ENCODE data around the gene MEI1.

MEI1 gene

GRCh38 chr22:41818596-41818995 is 119.3 kb downstream of the MEI1 start:
- H3K36me3 ChIP-seq (replicated peaks in 1 of 2; ENCODE audit: control insufficient read depth in 2 of 2, insufficient read depth in 2 of 2, low read length in 2 of 2), result peaks cover 21 to 56% of the 10 kb centered on the region in 2 donors
- H3K9ac ChIP-seq (ENCODE audit: low read depth, low read length, poor library complexity), result no peak overlapping the region
- no peaks in the 10 kb centered on the region for H3K79me1 ChIP-seq (ENCODE audit: low read depth, low read length)
- H2BK120ac ChIP-seq (ENCODE audit: low read depth, low read length), result no peak overlapping the region
- no peak overlapping the region for H4K91ac ChIP-seq (ENCODE audit: low read depth, low read length, poor library complexity)
- no peaks in the 10 kb centered on the region for H3K9me3 ChIP-seq (replicated peaks in 1 of 2; ENCODE audit: control insufficient read depth in 2 of 2, insufficient read depth in 1 of 2, low read depth in 1 of 2, low read length in 2 of 2)
- H2BK12ac ChIP-seq (ENCODE audit: low read length), result no peak overlapping the region
- H3K4ac ChIP-seq (ENCODE audit: low read length), result no peak overlapping the region
- H3K23ac ChIP-seq (ENCODE audit: low read depth, low read length, poor library complexity), result no peak overlapping the region
- H3K4me3 ChIP-seq (ENCODE audit: low read length in 2 of 2), result no peak overlapping the region
- H3K14ac ChIP-seq (ENCODE audit: low read length), result no peak overlapping the region
- DNase-seq (ENCODE audit: low spot score), result no peak
- H3K27ac ChIP-seq (replicated peaks; ENCODE audit: low read length), result no peak overlapping the region
- H3K18ac ChIP-seq (ENCODE audit: low read length), result no peak overlapping the region
- H4K8ac ChIP-seq (ENCODE audit: low read depth, low read length), result no peak overlapping the region
- no peak overlapping the region for H2AK5ac ChIP-seq (ENCODE audit: low read depth, low read length)
- no peak overlapping the region for H3K4me2 ChIP-seq (ENCODE audit: insufficient read depth, low read length, poor library complexity, severe bottlenecking)
- no peak overlapping the region for H2AFZ ChIP-seq (ENCODE audit: low read length)
- no peak overlapping the region for H2BK15ac ChIP-seq (ENCODE audit: low read length)
- no peak overlapping the region for H2BK5ac ChIP-seq (ENCODE audit: low read length)
- no peaks in the 10 kb centered on the region for H3K27me3 ChIP-seq (ENCODE audit: control insufficient read depth in 3 of 3, insufficient read depth in 3 of 3, low read depth in 1 of 3, low read length in 3 of 3)
- no CpG with 5 or more reads among the region's 6 CpGs for WGBS, 2 donors (ENCODE audit: extremely low coverage in 2 of 2, insufficient read length in 2 of 2, insufficient replicate concordance in 1 of 2)
- peaks cover 4 to 8% of the 10 kb centered on the region in 2 donors for H3K4me1 ChIP-seq (ENCODE audit: control insufficient read depth in 2 of 2, insufficient read depth in 1 of 2, low read depth in 1 of 2, low read length in 2 of 2)

- H3K14ac ChIP-seq (ENCODE audit: low read length), result no peak overlapping the region
- H3K36me3 ChIP-seq (replicated peaks in 1 of 2; ENCODE audit: control insufficient read depth in 2 of 2, insufficient read depth in 2 of 2, low read length in 2 of 2), result peaks cover 19 to 54% of the 10 kb centered on the region in 2 donors
- no peak overlapping the region for H3K4me2 ChIP-seq (ENCODE audit: insufficient read depth, low read length, poor library complexity, severe bottlenecking)
- H3K9ac ChIP-seq (ENCODE audit: low read depth, low read length, poor library complexity), result no peak overlapping the region
- H3K4me3 ChIP-seq (ENCODE audit: low read length in 2 of 2), result no peak overlapping the region
- no peak overlapping the region for H4K8ac ChIP-seq (ENCODE audit: low read depth, low read length)
- no peaks in the 10 kb centered on the region for H3K9me3 ChIP-seq (replicated peaks in 1 of 2; ENCODE audit: control insufficient read depth in 2 of 2, insufficient read depth in 1 of 2, low read depth in 1 of 2, low read length in 2 of 2)
- no peak overlapping the region for H3K4ac ChIP-seq (ENCODE audit: low read length)
- H2BK12ac ChIP-seq (ENCODE audit: low read length), result no peak overlapping the region
- WGBS, 2 donors (ENCODE audit: extremely low coverage in 2 of 2, insufficient read length in 2 of 2, insufficient replicate concordance in 1 of 2), result no CpG with 5 or more reads among the region's 4 CpGs
- no peaks in the 10 kb centered on the region for H3K79me1 ChIP-seq (ENCODE audit: low read depth, low read length)
- H2AFZ ChIP-seq (ENCODE audit: low read length), result no peak overlapping the region
- DNase-seq (ENCODE audit: low spot score), result no peak
- H2BK15ac ChIP-seq (ENCODE audit: low read length), result no peak overlapping the region
- H3K23ac ChIP-seq (ENCODE audit: low read depth, low read length, poor library complexity), result no peak overlapping the region
- no peak overlapping the region for H2BK120ac ChIP-seq (ENCODE audit: low read depth, low read length)
- no peaks in the 10 kb centered on the region for H3K27me3 ChIP-seq (ENCODE audit: control insufficient read depth in 3 of 3, insufficient read depth in 3 of 3, low read depth in 1 of 3, low read length in 3 of 3)
- no peak overlapping the region for H3K18ac ChIP-seq (ENCODE audit: low read length)
- no peak overlapping the region for H3K27ac ChIP-seq (replicated peaks; ENCODE audit: low read length)
- no peak overlapping the region for H4K91ac ChIP-seq (ENCODE audit: low read depth, low read length, poor library complexity)
- H3K4me1 ChIP-seq (ENCODE audit: control insufficient read depth in 2 of 2, insufficient read depth in 1 of 2, low read depth in 1 of 2, low read length in 2 of 2), result peaks cover 7 to 15% of the 10 kb centered on the region in 2 donors
- no peak overlapping the region for H2AK5ac ChIP-seq (ENCODE audit: low read depth, low read length)
- no peak overlapping the region for H2BK5ac ChIP-seq (ENCODE audit: low read length)
Measured at GRCh38 chr22:41819257-41819656, 120.0 kb downstream of the MEI1 start.

- H3K9ac ChIP-seq (ENCODE audit: low read depth, low read length, poor library complexity), result no peak overlapping the region
- no peak overlapping the region for H2AK5ac ChIP-seq (ENCODE audit: low read depth, low read length)
- no peak overlapping the region for H3K23ac ChIP-seq (ENCODE audit: low read depth, low read length, poor library complexity)
- H3K9me3 ChIP-seq (replicated peaks in 1 of 2; ENCODE audit: control insufficient read depth in 2 of 2, insufficient read depth in 1 of 2, low read depth in 1 of 2, low read length in 2 of 2), result no peaks in the 10 kb centered on the region
- peaks cover 7 to 20% of the 10 kb centered on the region in 2 donors for H3K4me1 ChIP-seq (ENCODE audit: control insufficient read depth in 2 of 2, insufficient read depth in 1 of 2, low read depth in 1 of 2, low read length in 2 of 2)
- H2AFZ ChIP-seq (ENCODE audit: low read length), result no peak overlapping the region
- no peak overlapping the region for H3K27ac ChIP-seq (replicated peaks; ENCODE audit: low read length)
- H2BK15ac ChIP-seq (ENCODE audit: low read length), result no peak overlapping the region
- no peak overlapping the region for H3K4me3 ChIP-seq (ENCODE audit: low read length in 2 of 2)
- DNase-seq (ENCODE audit: low spot score), result no peak
- H2BK5ac ChIP-seq (ENCODE audit: low read length), result no peak overlapping the region
- H4K91ac ChIP-seq (ENCODE audit: low read depth, low read length, poor library complexity), result no peak overlapping the region
- no peaks in the 10 kb centered on the region for H3K79me1 ChIP-seq (ENCODE audit: low read depth, low read length)
- no peak overlapping the region for H2BK120ac ChIP-seq (ENCODE audit: low read depth, low read length)
- H3K18ac ChIP-seq (ENCODE audit: low read length), result no peak overlapping the region
- H3K4ac ChIP-seq (ENCODE audit: low read length), result no peak overlapping the region
- H4K8ac ChIP-seq (ENCODE audit: low read depth, low read length), result no peak overlapping the region
- no CpG with 5 or more reads among the region's 5 CpGs for WGBS, 2 donors (ENCODE audit: extremely low coverage in 2 of 2, insufficient read length in 2 of 2, insufficient replicate concordance in 1 of 2)
- H2BK12ac ChIP-seq (ENCODE audit: low read length), result no peak overlapping the region
- H3K27me3 ChIP-seq (ENCODE audit: control insufficient read depth in 3 of 3, insufficient read depth in 3 of 3, low read depth in 1 of 3, low read length in 3 of 3), result no peaks in the 10 kb centered on the region
- no peak overlapping the region for H3K14ac ChIP-seq (ENCODE audit: low read length)
- H3K4me2 ChIP-seq (ENCODE audit: insufficient read depth, low read length, poor library complexity, severe bottlenecking), result no peak overlapping the region
- H3K36me3 ChIP-seq (replicated peaks in 1 of 2; ENCODE audit: control insufficient read depth in 2 of 2, insufficient read depth in 2 of 2, low read length in 2 of 2), result peaks cover 14 to 50% of the 10 kb centered on the region in 2 donors
Measured at GRCh38 chr22:41820447-41820846, 121.1 kb downstream of the MEI1 start.

- Histone ChIP-seq H3K27ac (replicated peaks; ENCODE audit: low read length) (no peak overlapping the region), H3K9ac (ENCODE audit: low read depth, low read length, poor library complexity) (no peak overlapping the region), H2BK15ac (ENCODE audit: low read length) (no peak overlapping the region), H3K14ac (ENCODE audit: low read length) (no peak overlapping the region), H2AFZ (ENCODE audit: low read length) (no peak overlapping the region), H2BK12ac (ENCODE audit: low read length) (no peak overlapping the region), H3K9me3 (replicated peaks in 1 of 2; ENCODE audit: control insufficient read depth in 2 of 2, insufficient read depth in 1 of 2, low read depth in 1 of 2, low read length in 2 of 2) (no peaks in the 10 kb centered on the region), H3K27me3 (ENCODE audit: control insufficient read depth in 3 of 3, insufficient read depth in 3 of 3, low read depth in 1 of 3, low read length in 3 of 3) (no peaks in the 10 kb centered on the region), H4K8ac (ENCODE audit: low read depth, low read length) (no peak overlapping the region), H3K36me3 (replicated peaks in 1 of 2; ENCODE audit: control insufficient read depth in 2 of 2, insufficient read depth in 2 of 2, low read length in 2 of 2) (peaks cover 11 to 51% of the 10 kb centered on the region in 2 donors), H3K4me3 (ENCODE audit: low read length in 2 of 2) (peak overlapping the region in 1 of 2 donors; percentile 23), H3K23ac (ENCODE audit: low read depth, low read length, poor library complexity) (no peak overlapping the region), H3K4me1 (ENCODE audit: control insufficient read depth in 2 of 2, insufficient read depth in 1 of 2, low read depth in 1 of 2, low read length in 2 of 2) (peaks cover 13 to 28% of the 10 kb centered on the region in 2 donors), H3K79me1 (ENCODE audit: low read depth, low read length) (no peaks in the 10 kb centered on the region), H3K4me2 (ENCODE audit: insufficient read depth, low read length, poor library complexity, severe bottlenecking) (no peak overlapping the region), H4K91ac (ENCODE audit: low read depth, low read length, poor library complexity) (no peak overlapping the region), H2BK5ac (ENCODE audit: low read length) (no peak overlapping the region), H3K18ac (ENCODE audit: low read length) (peak overlapping the region; percentile 3), H2BK120ac (ENCODE audit: low read depth, low read length) (no peak overlapping the region), H3K4ac (ENCODE audit: low read length) (no peak overlapping the region), H2AK5ac (ENCODE audit: low read depth, low read length) (no peak overlapping the region)
- DNase-seq (ENCODE audit: low spot score), result no peak
- no CpG with 5 or more reads among the region's 12 CpGs for WGBS, 2 donors (ENCODE audit: extremely low coverage in 2 of 2, insufficient read length in 2 of 2, insufficient replicate concordance in 1 of 2)
Measured at GRCh38 chr22:41821471-41822316, 122.4 kb downstream of the MEI1 start.

All from neuronal stem cell (in vitro differentiated cells).